Renal cortical epithelial cell (primary cell): ENCODE results near the gene MPHOSPH10. TPM values are rescaled to one million over a fixed set of nuclear protein-coding genes. Genes with fewer than 3 reads are reported as not detected.
"Not testable (repeated sequence)": the region's sequence is repeated elsewhere in the genome, so short reads cannot be mapped to it uniquely, and the experiment has no call there.

Experiments
- DNase-seq: peaks from one replicate; pipeline ENCODE4 v3.0.0-alpha.2; 2011; ENCODE audit warnings: low read depth
- total RNA-seq: library from RNA; depleted of rRNA; stranded (reverse); fragments of >200 nt; gene quantifications from 2 replicates; pipeline ENCODE4 v1.2.3, GENCODE V29; 2014

Gene MPHOSPH10, protein sequence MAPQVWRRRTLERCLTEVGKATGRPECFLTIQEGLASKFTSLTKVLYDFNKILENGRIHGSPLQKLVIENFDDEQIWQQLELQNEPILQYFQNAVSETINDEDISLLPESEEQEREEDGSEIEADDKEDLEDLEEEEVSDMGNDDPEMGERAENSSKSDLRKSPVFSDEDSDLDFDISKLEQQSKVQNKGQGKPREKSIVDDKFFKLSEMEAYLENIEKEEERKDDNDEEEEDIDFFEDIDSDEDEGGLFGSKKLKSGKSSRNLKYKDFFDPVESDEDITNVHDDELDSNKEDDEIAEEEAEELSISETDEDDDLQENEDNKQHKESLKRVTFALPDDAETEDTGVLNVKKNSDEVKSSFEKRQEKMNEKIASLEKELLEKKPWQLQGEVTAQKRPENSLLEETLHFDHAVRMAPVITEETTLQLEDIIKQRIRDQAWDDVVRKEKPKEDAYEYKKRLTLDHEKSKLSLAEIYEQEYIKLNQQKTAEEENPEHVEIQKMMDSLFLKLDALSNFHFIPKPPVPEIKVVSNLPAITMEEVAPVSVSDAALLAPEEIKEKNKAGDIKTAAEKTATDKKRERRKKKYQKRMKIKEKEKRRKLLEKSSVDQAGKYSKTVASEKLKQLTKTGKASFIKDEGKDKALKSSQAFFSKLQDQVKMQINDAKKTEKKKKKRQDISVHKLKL
- 10.4 and 18.8 TPM in 2 replicates for total RNA-seq

DNA sequence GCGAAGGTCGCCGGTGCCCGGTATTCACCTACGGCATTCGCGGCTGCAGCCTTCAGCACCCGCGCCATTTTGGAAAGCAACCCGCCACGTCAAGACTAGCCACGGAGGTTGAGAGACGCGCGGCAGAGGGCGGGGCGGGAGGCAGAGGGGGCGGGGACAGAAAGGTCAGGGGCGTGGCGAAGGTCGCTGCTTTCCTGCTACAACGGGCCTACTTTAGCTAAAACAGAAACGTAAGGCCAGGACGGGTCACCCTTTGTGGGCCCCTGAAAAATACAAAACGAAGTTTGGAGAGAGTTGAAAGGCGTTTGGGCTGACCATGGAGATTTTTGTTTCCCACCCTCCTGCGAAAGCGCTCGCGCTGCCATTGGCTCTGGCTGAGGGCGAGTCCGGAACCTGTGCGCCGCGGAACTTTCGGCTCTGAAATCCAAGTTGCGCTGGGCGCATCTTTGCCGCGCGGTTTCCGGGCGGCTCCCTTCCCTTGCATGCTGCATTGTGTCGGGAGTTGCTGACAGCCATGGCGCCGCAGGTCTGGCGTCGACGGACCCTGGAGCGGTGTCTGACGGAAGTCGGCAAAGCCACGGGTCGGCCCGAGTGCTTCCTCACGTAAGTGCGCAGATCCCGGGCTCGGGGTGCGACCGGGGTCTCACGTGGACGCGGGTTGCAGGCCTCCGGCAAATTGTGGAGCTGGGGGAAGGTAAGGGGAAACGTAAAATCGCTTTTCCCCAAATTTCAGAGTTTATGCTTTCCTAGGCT, at the start of gene MPHOSPH10, which contains the start of gene MCEE:
MPHOSPH10 (plus strand) TSS at position 483 of the 753 bp plus-strand sequence; CDS start at position 515, 32 bp downstream.
MCEE (minus strand) TSS at position 78 of the 753 bp plus-strand sequence; CDS start at position 68, 10 bp downstream.
- peak; percentile 75 for DNase-seq

DNA sequence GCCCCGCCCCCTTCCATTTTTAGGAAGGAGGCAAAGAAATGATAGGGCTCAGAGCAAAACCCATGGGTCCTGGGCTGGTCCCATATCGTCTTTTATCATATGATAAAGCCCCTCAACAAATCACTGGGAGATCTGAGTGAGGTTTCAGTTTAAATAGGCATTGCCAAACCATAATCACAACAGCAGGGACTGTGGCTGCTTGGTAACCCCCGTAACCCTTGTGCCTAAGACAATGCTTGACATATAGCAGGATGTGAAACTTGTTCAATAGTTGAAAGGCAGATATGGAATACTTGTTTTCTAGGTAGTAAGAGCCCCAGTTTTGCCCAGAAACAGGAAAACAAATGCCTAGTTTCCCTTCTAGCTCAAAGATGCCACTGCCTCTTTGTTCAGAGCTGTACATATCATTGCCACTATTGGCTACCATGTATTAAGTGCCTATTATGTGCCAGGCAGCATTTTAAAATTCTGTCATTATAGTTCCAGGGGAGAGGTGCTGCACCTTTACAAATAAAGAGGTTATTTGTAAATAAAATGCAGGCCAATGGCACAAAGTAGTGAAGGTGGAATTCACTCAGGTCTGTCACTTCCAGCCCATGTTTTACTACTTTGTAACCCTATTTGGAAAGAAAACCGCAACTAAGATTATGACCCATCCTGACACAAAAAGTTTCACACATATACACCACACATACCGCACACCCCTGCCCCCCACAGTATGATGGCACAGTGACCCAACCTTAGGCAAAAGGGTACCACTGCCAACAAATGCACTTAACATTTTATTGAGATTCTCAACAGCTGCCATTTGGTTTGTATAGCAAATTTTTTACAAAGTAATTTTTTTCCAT, 47.8 kb upstream of the MPHOSPH10 start:
- DNase-seq = no peak

DNA sequence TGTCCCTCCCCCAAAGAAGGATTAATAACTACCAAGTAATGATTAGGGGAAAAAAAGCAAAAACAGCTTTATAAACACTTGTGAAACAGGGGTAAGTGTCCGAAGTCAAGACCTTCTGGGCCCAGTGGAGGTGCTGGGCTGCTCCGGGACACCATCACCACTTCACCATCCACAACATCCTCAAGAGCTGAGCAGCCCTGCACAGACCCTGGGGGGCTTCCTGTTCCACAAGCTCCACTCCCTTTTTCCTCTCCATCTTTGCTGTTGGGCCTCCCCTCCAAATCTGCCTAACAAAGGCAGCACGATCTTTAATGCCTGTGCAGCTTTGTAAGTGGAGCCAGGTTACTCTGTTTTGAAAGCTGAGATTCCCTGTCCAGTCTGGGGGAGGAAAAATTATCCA, 47.1 kb upstream of the MPHOSPH10 start:
- DNase-seq = not testable (repeated sequence)

DNA sequence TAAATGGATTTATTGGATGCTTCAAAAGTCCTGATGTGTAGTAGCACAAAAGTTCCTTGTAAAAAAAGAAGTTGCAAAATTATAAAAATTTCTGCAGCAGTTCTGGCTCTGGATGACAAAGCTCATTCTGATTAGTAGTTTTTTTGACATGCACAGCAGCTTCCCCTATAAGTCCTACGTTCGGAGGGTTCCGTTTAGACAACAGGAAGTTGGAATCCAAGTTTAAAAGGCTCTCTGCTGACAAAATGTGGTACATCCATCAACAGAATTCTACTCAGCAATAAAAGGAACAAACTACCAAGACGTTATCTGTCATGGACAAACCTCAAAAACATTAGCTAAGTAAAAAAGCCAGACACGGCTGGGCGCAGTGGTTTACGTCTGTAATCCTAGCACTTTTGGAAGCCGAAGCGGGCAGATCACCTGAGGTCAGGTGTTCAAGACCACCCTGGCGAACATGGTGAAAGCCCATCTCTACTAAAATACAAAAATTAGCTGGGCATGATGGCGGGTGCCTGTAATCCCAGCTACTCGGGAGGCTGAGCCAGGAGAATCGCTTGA, 46.6 kb upstream of the MPHOSPH10 start:
- not testable (repeated sequence) for DNase-seq

DNA sequence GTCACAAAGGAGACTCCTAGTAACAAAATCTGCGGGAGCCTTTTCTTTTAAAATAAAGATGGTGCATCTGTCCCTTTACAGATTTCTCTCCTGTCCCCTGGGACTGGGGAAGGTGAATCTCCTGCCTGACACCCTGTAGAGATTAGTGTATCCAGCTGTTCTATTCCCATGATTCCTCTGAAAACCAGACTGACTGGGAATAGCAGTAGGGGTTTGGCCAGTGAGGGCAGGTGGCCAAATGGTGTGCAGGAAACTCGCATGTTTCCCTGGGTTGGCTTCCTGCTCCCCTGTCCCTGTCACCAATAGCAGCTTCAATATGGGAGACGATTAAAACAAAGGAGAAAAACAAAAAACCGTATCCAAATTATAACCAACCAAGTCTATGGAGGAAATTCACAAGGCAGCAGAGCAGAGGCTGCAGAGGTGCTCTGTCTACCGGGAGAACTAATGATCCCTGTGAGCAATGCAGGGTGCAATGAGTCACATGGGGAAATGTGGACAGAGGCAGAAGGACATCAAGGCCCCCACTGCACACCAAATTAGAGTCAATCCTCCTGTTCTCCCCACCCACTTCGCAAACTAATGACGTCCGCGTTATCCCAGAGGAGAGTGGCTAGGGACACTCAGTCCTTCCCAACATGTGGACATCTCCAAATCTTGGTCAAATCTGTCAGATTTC, 45.0 kb upstream of the MPHOSPH10 start:
- not testable (repeated sequence) for DNase-seq

DNA sequence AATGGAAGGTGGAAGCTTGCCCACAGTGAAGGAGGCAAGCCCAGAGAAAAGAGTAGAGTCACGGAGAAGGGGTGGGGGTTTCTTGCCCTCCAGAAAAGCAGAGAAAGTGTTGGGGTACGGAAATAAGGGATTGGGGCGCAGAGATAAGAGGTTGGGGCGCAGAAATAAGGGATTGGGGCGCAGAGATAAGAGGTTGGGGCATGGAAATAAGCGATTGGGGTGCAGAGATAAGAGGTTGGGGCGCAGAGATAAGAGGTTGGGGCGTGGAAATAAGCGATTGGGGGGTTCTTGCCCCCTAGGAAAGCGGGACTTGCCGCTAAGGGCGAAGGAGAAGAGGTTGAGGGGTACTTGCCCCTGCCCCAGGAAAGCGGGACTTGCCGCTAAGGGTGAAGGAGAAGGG, 41.0 kb upstream of the MPHOSPH10 start:
- not testable (repeated sequence) for DNase-seq

DNA sequence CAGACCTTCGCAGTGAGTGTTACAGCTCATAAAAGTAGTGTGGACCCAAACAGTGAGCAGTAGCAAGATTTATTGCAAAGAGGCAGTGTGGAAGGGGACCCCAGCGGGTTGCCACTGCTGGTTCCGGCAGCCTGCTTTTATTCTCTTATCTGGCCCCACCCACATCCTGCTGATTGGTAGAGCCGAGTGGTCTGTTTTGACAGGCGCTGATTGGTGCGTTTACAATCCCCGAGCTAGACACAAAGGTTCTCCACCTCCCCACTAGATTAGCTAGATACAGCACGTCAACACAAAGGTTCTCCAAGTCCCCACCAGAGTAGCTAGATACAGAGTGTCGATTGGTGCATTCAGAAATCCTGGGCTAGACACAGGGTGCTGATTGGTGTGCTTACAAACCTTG, 38.6 kb upstream of the MPHOSPH10 start:
- DNase-seq = not testable (repeated sequence)

DNA sequence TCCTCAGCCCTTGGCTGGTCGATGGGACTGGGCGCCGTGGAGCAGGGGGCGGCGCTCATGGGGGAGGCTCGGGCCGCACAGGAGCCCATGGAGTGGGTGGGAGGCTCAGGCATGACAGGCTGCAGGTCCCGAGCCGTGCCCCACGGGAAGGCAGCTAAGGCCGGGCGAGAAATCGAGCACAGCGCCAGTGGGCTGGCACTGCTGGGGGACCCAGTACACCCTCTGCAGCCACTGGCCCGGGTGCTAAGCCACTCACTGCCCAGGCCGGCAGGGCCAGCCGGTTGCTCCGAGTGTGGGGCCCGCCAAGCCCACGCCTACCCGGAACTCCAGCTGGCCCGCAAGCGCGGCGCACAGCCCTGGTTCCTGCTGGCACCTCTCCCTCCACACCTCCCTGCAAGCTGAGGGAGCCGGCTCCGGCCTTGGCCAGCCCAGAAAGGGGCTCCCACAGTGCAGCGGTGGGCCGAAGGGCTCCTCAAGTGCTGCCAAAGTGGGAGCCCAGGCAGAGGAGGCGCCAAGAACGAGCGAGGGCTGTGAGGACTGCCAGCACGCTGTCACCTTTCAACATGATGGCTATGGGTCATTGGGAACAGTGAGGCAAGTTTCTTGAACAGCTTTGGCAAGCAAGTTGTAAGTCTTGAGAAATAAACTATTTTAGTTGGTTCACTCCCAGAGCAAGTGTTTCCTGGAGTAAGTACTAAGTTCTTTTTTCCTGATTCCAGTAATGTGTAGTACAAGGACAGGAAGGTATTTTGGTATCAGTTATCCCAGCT, 37.8 kb upstream of the MPHOSPH10 start:
- not testable (repeated sequence) for DNase-seq

DNA sequence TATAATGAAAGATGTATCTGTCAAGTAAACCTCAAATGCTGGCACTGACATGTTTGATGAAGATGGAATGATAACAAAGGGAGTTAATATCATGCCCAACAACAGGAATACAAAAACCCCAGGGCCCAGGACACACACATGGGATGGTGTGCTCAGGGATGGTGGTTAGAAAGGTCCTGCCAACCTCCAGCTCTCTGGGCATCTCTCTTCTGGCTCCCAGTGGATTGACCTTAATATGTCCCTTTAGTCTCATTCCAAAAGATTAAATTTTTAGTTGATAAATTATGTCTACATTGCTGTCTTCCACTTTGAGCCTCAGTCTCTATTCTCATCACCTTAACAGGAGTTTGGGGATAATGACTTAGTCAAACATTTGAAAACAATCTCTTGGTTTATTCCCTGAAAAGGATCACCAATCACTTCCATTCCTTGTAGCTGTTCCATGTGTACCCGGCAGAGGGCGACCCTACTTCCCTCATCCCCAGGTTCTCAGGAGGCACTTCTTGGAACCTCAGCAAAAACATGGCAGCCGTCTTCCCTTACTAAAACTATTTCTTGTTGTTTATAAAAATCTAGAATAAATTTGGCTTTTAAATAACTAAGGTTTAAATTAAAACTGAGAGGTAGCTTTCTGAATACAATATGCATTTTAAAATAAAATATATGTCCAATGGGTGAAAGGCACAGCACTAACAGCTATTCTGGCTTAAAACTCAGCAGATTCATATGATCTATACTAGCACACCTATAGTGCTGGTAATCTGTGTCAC, 30.1 kb upstream of the MPHOSPH10 start:
- DNase-seq = peak; percentile 57

DNA sequence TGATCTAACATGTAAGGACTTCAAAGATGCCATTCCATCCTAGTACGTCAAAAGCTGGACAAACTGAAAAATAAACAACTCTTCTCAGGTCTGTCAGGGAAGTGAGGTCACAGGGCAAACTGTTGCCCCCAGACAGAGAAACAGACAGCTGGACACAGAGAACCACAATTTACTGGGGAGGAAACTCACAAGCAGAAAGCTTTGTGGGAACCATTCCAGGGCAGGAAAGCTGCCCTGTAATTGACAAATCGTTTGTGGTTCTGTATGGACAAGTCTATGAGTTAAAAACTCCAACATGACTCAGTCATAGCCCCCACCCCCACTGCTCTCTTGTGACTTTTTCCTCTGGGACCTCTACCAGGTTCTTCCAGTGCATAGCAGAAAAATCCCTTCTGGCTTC, 28.8 kb upstream of the MPHOSPH10 start:
- peak; percentile 42 for DNase-seq

DNA sequence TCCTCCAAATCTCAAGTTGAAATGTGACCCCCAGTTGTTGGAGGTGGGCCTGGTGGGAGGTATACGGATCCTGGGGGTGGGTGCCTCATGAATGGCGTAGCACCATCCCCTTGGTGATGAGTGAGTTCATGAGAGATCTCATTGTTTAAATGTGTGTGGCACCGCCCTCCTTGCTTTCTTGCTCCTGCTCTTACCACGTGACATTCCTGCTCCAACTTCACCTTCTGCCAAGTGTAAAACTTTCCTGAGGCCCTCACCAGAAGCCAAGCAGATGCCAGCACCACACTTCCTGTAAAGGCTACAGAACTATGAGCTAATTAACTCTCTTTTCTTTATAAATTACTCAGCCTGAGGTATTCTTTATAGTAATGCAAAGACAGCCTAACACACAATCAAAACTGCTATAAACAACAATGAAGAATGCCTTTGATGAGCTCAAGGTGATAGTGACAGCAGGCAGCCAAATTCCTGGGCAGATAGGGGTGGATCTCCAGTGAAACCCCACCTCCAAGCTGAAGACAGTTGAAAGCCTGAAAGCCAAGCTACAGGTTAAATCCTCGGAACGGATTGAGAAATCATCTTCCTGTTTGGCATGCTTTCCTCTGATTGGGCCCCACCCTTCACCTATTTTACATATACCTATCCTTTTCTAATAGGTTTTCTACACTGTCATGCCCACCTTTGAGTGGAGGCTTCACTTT, 27.3 kb upstream of the MPHOSPH10 start:
- no peak for DNase-seq

DNA sequence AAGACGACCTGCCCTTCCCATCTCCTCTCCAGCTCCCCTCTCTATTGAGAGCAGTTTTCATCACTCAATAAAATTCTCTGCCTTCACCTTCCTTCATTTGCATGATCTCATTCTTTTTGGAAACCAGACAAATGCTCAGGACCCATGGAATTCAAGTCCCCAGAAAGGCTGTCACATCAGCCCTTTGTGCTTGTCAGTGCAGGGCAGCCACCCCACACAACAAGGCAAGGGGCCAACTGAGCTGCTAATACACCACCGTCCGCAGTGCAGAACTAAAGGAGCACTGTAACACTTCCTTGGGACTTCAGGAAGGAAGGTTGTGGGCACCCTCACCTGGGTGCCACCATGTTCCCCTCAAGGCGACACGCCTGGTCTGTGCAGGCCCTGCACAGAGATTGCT, 26.6 kb upstream of the MPHOSPH10 start:
- DNase-seq = no peak

DNA sequence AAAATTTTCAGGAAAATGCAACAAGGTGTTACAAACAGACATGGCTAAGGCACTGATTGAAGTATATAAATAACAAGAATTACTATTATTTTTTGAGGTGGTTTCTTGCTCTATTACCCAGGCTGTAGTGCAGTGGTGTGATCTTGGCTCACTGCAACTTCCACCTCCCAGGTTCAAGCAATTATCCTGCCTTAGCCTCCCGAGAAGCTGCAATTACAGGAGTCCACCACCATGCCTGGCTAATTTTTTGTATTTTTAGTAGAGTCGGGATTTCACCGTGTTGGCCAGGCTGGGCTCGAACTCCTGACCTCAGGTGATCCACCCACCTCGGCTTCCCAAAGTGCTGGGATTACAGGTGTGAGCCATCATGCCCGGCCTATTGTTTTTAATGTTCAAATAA, 24.0 kb upstream of the MPHOSPH10 start:
- DNase-seq = not testable (repeated sequence)

DNA sequence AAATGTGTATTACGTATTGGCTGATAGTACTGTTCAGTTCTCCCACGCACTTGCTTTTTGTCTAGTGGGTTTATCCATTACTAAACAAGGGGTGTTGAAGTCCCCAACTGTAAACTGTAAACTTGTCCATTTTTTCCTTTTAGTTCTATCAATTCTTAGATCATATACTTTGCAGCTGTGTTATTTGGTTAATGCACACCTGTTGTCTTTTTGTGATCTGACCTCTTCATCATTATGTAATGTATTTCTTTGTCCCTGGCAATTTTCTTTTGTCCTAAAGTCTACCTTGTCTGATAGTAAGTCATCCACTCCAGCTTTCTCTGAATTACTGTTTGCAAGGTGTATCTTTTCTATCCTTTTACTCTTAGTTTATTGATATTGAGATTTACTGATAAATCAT, 22.3 kb upstream of the MPHOSPH10 start:
- no peak for DNase-seq

DNA sequence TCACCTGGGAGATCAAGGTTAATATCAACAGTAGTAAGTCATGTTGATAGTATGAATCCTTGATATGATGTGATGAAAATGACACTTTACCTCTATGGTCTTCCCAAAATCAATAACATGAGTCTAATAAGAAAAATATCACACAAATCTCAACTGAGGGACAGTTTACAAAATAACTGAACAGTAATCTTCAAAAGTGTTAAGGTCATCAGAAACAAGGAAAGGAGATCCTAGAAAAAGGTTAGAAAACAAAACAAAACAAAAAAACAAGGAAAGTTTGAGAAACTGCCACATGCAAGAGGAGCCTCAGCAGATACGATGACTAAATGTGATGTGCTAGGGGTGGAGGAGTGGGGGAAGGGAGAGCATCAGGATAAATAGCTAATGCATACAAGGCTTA, 16.6 kb upstream of the MPHOSPH10 start:
- DNase-seq = no peak

DNA sequence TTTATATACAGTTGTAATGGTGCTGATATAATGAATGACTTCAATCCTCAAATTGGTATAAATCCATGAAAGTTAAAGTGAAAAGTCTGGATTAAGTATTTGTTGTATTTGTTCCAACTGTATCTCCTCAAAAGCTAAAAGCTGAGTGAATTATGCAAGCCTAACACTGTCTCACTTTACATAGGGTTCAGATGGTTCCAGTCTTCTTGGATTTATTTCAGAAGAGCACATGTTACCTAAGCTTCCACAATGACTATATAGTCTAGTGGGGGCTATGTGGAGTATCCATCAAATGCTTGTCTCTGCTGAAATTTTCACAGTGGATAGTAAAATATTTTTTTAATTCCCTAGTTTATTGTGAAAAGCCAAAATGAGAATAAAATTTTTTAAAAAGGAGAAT, 13.4 kb upstream of the MPHOSPH10 start:
- no peak for DNase-seq

DNA sequence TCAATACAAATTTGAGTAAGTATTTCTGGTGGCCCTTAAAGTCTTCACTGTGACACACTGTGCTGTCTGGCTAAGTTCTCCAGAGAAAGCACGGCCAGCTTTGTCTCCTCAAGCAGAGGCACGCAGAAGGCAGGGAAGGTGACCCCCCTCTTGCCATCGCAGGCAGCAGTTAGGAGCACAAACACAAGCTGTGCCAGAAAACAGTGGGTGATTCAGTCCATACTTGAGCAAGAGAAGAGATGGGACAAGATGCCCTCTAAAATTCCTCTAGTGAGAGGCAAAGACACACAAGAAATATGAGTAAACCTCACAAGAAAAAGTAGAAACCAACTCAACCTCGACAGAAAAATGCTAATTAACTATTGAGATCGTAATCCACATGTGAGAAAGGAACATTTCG, 10.2 kb upstream of the MPHOSPH10 start:
- peak; percentile 7 for DNase-seq

DNA sequence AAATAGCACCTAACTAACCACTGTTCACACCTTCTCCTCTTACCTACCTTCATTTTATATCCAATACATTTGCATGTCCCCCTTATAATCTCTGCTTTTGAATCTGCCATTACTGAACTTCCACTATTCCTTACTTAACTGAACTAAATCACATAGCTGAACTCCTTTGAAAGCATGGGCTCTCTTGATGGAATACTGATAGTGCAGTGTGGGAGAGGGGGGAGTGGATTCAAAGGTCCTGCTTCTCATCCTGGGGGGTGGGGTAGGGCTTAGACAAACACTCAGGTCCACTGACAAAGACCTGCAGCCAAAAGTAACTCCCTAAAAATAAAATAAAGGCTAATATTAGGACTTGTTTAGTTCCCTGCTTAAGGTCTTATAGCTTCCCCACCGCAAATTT, 9.0 kb upstream of the MPHOSPH10 start:
- no peak for DNase-seq
